Measurements from ENCODE around the gene DNHD1. TPM values are rescaled to one million over a fixed set of nuclear protein-coding genes. Genes with fewer than 3 reads are reported as not detected.

Gene DNHD1
- total RNA-seq, 3 donors from 2014 or later: 12.9 to 17.7 (median 15.5) TPM

- H3K36me3 ChIP-seq (ENCODE audit: low read depth): no peaks in the 10 kb centered on the region
- no peak for DNase-seq
- ATAC-seq: no peak
Measured at GRCh38 chr11:6598555-6598954, 101.5 kb downstream of the DNHD1 start.

GRCh38 chr11:6599449-6599848 is 102.4 kb downstream of the DNHD1 start:
- no peak for DNase-seq
- no peak for TF ChIP-seq CTCF (IDR thresholded peaks at IDR 0.05)
- ATAC-seq: no peak
- Histone ChIP-seq H3K9me3 (no peaks in the 10 kb centered on the region), H3K36me3 (ENCODE audit: low read depth) (no peaks in the 10 kb centered on the region), H3K4me3 (no peak overlapping the region), H3K4me1 (ENCODE audit: low read depth) (peaks cover 12% of the 10 kb centered on the region)
- intact Hi-C loops (cut with DNase I, micrococcal nuclease): loop anchor here in 1 of 2 donors (10.0 kb wide), 1 partner anchor 55 kb away; no protein-coding TSS in a partner anchor

More at GRCh38 chr11:6598555-6598954, 101.5 kb downstream of the DNHD1 start:
- no peak for TF ChIP-seq CTCF (IDR thresholded peaks at IDR 0.05)
- no peak overlapping the region for H3K4me3 ChIP-seq
- H3K9me3 ChIP-seq: no peaks in the 10 kb centered on the region
- intact Hi-C loops (cut with DNase I, micrococcal nuclease): loop anchor here in 1 of 2 donors (10.0 kb wide), 1 partner anchor 54 kb away; no protein-coding TSS in a partner anchor
- H3K4me1 ChIP-seq (ENCODE audit: low read depth): peaks cover 12% of the 10 kb centered on the region

- H3K9me3 ChIP-seq: no peaks in the 10 kb centered on the region
- ATAC-seq (no peak), DNase-seq (no peak)
- intact Hi-C loops (cut with DNase I, micrococcal nuclease): loop anchor here in 1 of 2 donors (10.0 kb wide), 2 partner anchors 55 to 85 kb away; partner anchors contain the start of gene MRPL17
- H3K4me1 ChIP-seq (ENCODE audit: low read depth): peaks cover 12% of the 10 kb centered on the region
- no peak for TF ChIP-seq CTCF (IDR thresholded peaks at IDR 0.05)
- H3K36me3 ChIP-seq (ENCODE audit: low read depth): no peaks in the 10 kb centered on the region
- no peak overlapping the region for H3K4me3 ChIP-seq
Measured at GRCh38 chr11:6599881-6600390, 102.9 kb downstream of the DNHD1 start.

- no peak for TF ChIP-seq CTCF (IDR thresholded peaks at IDR 0.05)
- H3K9me3 ChIP-seq: no peaks in the 10 kb centered on the region
- ATAC-seq (no peak), DNase-seq (no peak)
- no peaks in the 10 kb centered on the region for H3K36me3 ChIP-seq (ENCODE audit: low read depth)
- intact Hi-C loops (cut with DNase I, micrococcal nuclease): loop anchor here in 1 of 2 donors (10.0 kb wide), 1 partner anchor 84 kb away; the partner anchor contains the start of gene MRPL17
- no peak overlapping the region for H3K4me3 ChIP-seq
- H3K4me1 ChIP-seq (ENCODE audit: low read depth): peaks cover 18% of the 10 kb centered on the region
Measured at GRCh38 chr11:6601041-6601461, 104.0 kb downstream of the DNHD1 start.

GRCh38 chr11:6602096-6602940 is 105.2 kb downstream of the DNHD1 start:
- Histone ChIP-seq H3K4me1 (ENCODE audit: low read depth) (peaks cover 29% of the 10 kb centered on the region), H3K9me3 (no peaks in the 10 kb centered on the region), H3K4me3 (peak overlapping the region; percentile 91), H3K36me3 (ENCODE audit: low read depth) (no peaks in the 10 kb centered on the region)
- intact Hi-C loops (cut with DNase I, micrococcal nuclease): loop anchor here in 1 of 2 donors (10.0 kb wide), 1 partner anchor 82 kb away; the partner anchor contains the start of gene MRPL17
- ATAC-seq (no peak), DNase-seq (no peak)
- no peak for TF ChIP-seq CTCF (IDR thresholded peaks at IDR 0.05)

Data from mucosa of descending colon (tissue), 3 donors.